Vagina (tissue), 2 donors: ENCODE data around the gene KRT86.

Experiments used
- POLR2AphosphoS5 ChIP-seq, 2 donors: sonication (generic); formaldehyde crosslinking; IDR thresholded peaks; one replicate each; pipeline ENCODE4 v1.9.0; 2017; ENCODE audit warnings: antibody characterized with exemption in 2 of 2, mild to moderate bottlenecking in 2 of 2, low read depth in 1 of 2; ENCODE audit not compliant: insufficient read depth in 1 of 2
- TF ChIP-seq, protein P1 (sequence below), 3 experiments: fragments of 450-650 bp in 2 of 3; fragments of 200-600 bp in 1 of 3; sonication (generic) in 1 of 3; IDR thresholded peaks; one replicate each; pipeline ENCODE4 v1.5.1; 2017 to 2019; ENCODE audit warnings: antibody characterized with exemption in 3 of 3, mild to moderate bottlenecking in 2 of 3, moderate library complexity in 2 of 3

DNA sequence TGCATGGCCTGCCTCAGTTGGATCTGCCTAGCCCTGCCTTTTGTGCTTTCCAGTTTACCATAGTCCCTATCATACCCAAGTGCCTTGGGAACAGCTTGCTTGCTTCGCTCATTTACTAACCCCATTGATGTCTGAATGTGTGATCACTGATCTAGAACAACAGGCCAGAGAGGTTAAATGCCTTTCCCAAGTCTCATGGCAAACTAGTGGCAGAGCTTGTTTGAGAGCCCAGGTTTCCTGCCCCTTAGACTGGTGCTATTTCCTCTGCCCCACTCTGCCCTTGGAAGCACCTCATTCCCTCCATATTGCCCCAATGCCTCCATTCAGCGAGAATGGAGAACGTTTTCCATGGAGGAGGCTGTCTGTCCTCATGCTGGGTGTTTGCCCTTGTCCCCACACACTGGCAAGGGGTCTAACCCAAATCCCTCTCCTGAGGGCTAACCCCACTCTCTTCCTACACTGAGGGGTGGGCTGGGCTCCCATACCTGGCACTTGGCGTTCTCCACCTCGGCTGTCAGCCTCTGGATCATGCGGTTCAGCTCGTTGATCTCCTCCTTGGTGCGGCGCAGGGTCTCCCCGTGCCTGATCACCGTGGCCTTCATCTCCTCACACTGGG lies 21.6 kb upstream of the KRT86 start:
- no peak for TF ChIP-seq POLR2AphosphoS5 (IDR thresholded peaks at IDR 0.05; ENCODE audit: insufficient read depth in 1 of 2, low read depth in 1 of 2)
- TF ChIP-seq, protein P1, sequence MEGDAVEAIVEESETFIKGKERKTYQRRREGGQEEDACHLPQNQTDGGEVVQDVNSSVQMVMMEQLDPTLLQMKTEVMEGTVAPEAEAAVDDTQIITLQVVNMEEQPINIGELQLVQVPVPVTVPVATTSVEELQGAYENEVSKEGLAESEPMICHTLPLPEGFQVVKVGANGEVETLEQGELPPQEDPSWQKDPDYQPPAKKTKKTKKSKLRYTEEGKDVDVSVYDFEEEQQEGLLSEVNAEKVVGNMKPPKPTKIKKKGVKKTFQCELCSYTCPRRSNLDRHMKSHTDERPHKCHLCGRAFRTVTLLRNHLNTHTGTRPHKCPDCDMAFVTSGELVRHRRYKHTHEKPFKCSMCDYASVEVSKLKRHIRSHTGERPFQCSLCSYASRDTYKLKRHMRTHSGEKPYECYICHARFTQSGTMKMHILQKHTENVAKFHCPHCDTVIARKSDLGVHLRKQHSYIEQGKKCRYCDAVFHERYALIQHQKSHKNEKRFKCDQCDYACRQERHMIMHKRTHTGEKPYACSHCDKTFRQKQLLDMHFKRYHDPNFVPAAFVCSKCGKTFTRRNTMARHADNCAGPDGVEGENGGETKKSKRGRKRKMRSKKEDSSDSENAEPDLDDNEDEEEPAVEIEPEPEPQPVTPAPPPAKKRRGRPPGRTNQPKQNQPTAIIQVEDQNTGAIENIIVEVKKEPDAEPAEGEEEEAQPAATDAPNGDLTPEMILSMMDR (IDR thresholded peaks at IDR 0.05): no peak
